PC-3 (cell line): ENCODE results near the gene VPS33A.

ENCODE experiments used
- CTCF ChIP-seq: fragments of 300-600 bp; sonication (generic); conservative IDR thresholded peaks from 2 replicates; pipeline ENCODE4 v1.5.1; 2017; ENCODE audit warnings: antibody characterized with exemption, low read depth, mild to moderate bottlenecking, low read length
- EZH2 ChIP-seq: fragments of 300-600 bp; sonication (generic); IDR thresholded peaks from one replicate; pipeline ENCODE4 v1.6.1; 2017; ENCODE audit warnings: antibody characterized with exemption, mild to moderate bottlenecking, low read length; ENCODE audit not compliant: unreplicated experiment
- EZH2phosphoT487 ChIP-seq: fragments of 300-600 bp; sonication (generic); IDR thresholded peaks from 2 replicates; pipeline ENCODE4 v1.6.1; 2018; ENCODE audit warnings: mild to moderate bottlenecking, antibody characterized with exemption, low read length, borderline replicate concordance

GRCh38 chr12:122205053-122205925 is 61.0 kb downstream of the VPS33A start:
- no peak for TF ChIP-seq CTCF
- no peak for TF ChIP-seq EZH2
- no peak for TF ChIP-seq EZH2phosphoT487
